ENCODE measurements around the gene BICD2. TPM values are rescaled to one million over a fixed set of nuclear protein-coding genes. Genes with fewer than 3 reads are reported as not detected.
"Not testable (repeated sequence)": the region's sequence is repeated elsewhere in the genome, so short reads cannot be mapped to it uniquely, and the experiment has no call there.

Gene BICD2
- total and polyA plus RNA-seq, 2 donors (not counting 1 experiment from before 2014, with no cell fraction given): 9.1 to 35.8 TPM

GRCh38 chr9:92798358-92798757 lies 33.7 kb upstream of the BICD2 start:
- Histone ChIP-seq H3K9me3 (ENCODE audit: control insufficient read depth, insufficient read depth, low read depth, low read length) (no peaks in the 10 kb centered on the region), H3K27me3 (ENCODE audit: control insufficient read depth, insufficient read depth, low read length) (peaks cover 21% of the 10 kb centered on the region), H3K9ac (ENCODE audit: insufficient read depth, low read length) (no peak overlapping the region), H4K20me1 (ENCODE audit: control insufficient read depth, extremely low read depth, insufficient read depth, low read length) (no peaks in the 10 kb centered on the region), H3K36me3 (ENCODE audit: control insufficient read depth, insufficient read depth, low read length) (no peaks in the 10 kb centered on the region), H2AFZ (ENCODE audit: low read length) (no peak overlapping the region), H3K4me1 (ENCODE audit: control insufficient read depth, extremely low read depth, insufficient read depth, low read length) (no peaks in the 10 kb centered on the region), H3K4me3 (replicated peaks in 1 of 4; ENCODE audit: control extremely low read depth in 1 of 4, insufficient read depth in 1 of 4, low read depth in 3 of 4, low read length in 4 of 4) (no peak overlapping the region), H3K79me2 (ENCODE audit: control insufficient read depth, insufficient read depth, low read length) (no peaks in the 10 kb centered on the region), H3K27ac (ENCODE audit: insufficient read depth, low read length) (no peak overlapping the region), H3K4me2 (ENCODE audit: extremely low read depth, insufficient read depth, low read length) (no peak overlapping the region)
- TF ChIP-seq CTCF (conservative IDR thresholded peaks at IDR 0.05 in 1 of 2, IDR thresholded peaks at IDR 0.05 in 1 of 2; ENCODE audit: low read depth in 1 of 2, low read length in 2 of 2) (no peak), EZH2 (IDR thresholded peaks at IDR 0.05; ENCODE audit: low read length, missing control alignments) (no peak)
- no peak for DNase-seq (ENCODE audit: low read depth in 2 of 2)

- H3K9me3 ChIP-seq (ENCODE audit: control insufficient read depth, insufficient read depth, low read depth, low read length); H3K27ac ChIP-seq (ENCODE audit: insufficient read depth, low read length); H3K36me3 ChIP-seq (ENCODE audit: control insufficient read depth, insufficient read depth, low read length); H3K4me2 ChIP-seq (ENCODE audit: extremely low read depth, insufficient read depth, low read length); H2AFZ ChIP-seq (ENCODE audit: low read length); H4K20me1 ChIP-seq (ENCODE audit: control insufficient read depth, extremely low read depth, insufficient read depth, low read length); H3K79me2 ChIP-seq (ENCODE audit: control insufficient read depth, insufficient read depth, low read length); H3K4me3 ChIP-seq (replicated peaks in 1 of 4; ENCODE audit: control extremely low read depth in 1 of 4, insufficient read depth in 1 of 4, low read depth in 3 of 4, low read length in 4 of 4); H3K9ac ChIP-seq (ENCODE audit: insufficient read depth, low read length); DNase-seq (ENCODE audit: low read depth in 2 of 2); H3K4me1 ChIP-seq (ENCODE audit: control insufficient read depth, extremely low read depth, insufficient read depth, low read length): not testable (repeated sequence)
- TF ChIP-seq EZH2 (IDR thresholded peaks at IDR 0.05; ENCODE audit: low read length, missing control alignments): peak; percentile 49
- H3K27me3 ChIP-seq (ENCODE audit: control insufficient read depth, insufficient read depth, low read length): peaks cover 28% of the 10 kb centered on the region
These were observed 31.7 kb upstream of the BICD2 start for GRCh38 chr9:92796337-92796804.

GRCh38 chr9:92795598-92796336 lies 31.1 kb upstream of the BICD2 start:
- H3K27me3 ChIP-seq (ENCODE audit: control insufficient read depth, insufficient read depth, low read length): peaks cover 28% of the 10 kb centered on the region
- no peaks in the 10 kb centered on the region for H3K4me1 ChIP-seq (ENCODE audit: control insufficient read depth, extremely low read depth, insufficient read depth, low read length)
- no peaks in the 10 kb centered on the region for H3K9me3 ChIP-seq (ENCODE audit: control insufficient read depth, insufficient read depth, low read depth, low read length)
- no peak overlapping the region for H3K4me2 ChIP-seq (ENCODE audit: extremely low read depth, insufficient read depth, low read length)
- H3K36me3 ChIP-seq (ENCODE audit: control insufficient read depth, insufficient read depth, low read length): no peaks in the 10 kb centered on the region
- no peaks in the 10 kb centered on the region for H4K20me1 ChIP-seq (ENCODE audit: control insufficient read depth, extremely low read depth, insufficient read depth, low read length)
- H3K27ac ChIP-seq (ENCODE audit: insufficient read depth, low read length): no peak overlapping the region
- TF ChIP-seq CTCF (conservative IDR thresholded peaks at IDR 0.05 in 1 of 2, IDR thresholded peaks at IDR 0.05 in 1 of 2; ENCODE audit: low read depth in 1 of 2, low read length in 2 of 2) (no peak), EZH2 (IDR thresholded peaks at IDR 0.05; ENCODE audit: low read length, missing control alignments) (no peak)
- H3K4me3 ChIP-seq (replicated peaks in 1 of 4; ENCODE audit: control extremely low read depth in 1 of 4, insufficient read depth in 1 of 4, low read depth in 3 of 4, low read length in 4 of 4): no peak overlapping the region
- no peak overlapping the region for H2AFZ ChIP-seq (ENCODE audit: low read length)
- H3K9ac ChIP-seq (ENCODE audit: insufficient read depth, low read length): no peak overlapping the region
- DNase-seq (ENCODE audit: low read depth in 2 of 2): no peak
- no peaks in the 10 kb centered on the region for H3K79me2 ChIP-seq (ENCODE audit: control insufficient read depth, insufficient read depth, low read length)
